HEK293 (cell line): ENCODE results near the gene FSD1.

Experiments used
- KLF16 ChIP-seq: fragments of 450-650 bp; formaldehyde crosslinking; IDR thresholded peaks from 2 replicates; pipeline ENCODE4 v1.5.1; 2017; ENCODE audit warnings: missing biosample characterization, missing genetic modification characterization
- KLF9 ChIP-seq: fragments of 450-650 bp; formaldehyde crosslinking; IDR thresholded peaks from 2 replicates; pipeline ENCODE4 v1.5.1; 2016; ENCODE audit warnings: missing biosample characterization, missing genetic modification characterization, low read depth
- YY1 ChIP-seq: fragments of 450-650 bp; formaldehyde crosslinking; IDR thresholded peaks from 2 replicates; pipeline ENCODE4 v1.5.1; 2018; ENCODE audit warnings: missing biosample characterization, missing genetic modification characterization
- ZNF274 ChIP-seq, 2 experiments: fragments of 200-500 bp in 1 of 2; fragments of 450-650 bp in 1 of 2; sonication (Bioruptor generic) in 1 of 2; formaldehyde crosslinking in 1 of 2; IDR thresholded peaks; 2 replicates each; pipeline versions ENCODE4 v1.5.1 to v1.6.1; 2014 to 2016; ENCODE audit warnings: borderline replicate concordance in 1 of 2, inconsistent platforms in 1 of 2, low read length in 1 of 2, missing biosample characterization in 1 of 2, missing genetic modification characterization in 1 of 2
- ZNF670 ChIP-seq: fragments of 450-650 bp; formaldehyde crosslinking; IDR thresholded peaks from 2 replicates; pipeline ENCODE4 v1.5.1; 2016; ENCODE audit warnings: missing biosample characterization, missing genetic modification characterization, low read depth
- ZNF768 ChIP-seq: fragments of 450-650 bp; formaldehyde crosslinking; IDR thresholded peaks from 2 replicates; pipeline ENCODE4 v1.5.1; 2018; ENCODE audit warnings: missing biosample characterization, mild to moderate bottlenecking, missing genetic modification characterization
- TF ChIP-seq, protein P1 (sequence below): fragments of 450-650 bp; formaldehyde crosslinking; IDR thresholded peaks from 2 replicates; pipeline ENCODE4 v1.5.1; 2016; ENCODE audit warnings: missing biosample characterization, missing genetic modification characterization

DNA sequence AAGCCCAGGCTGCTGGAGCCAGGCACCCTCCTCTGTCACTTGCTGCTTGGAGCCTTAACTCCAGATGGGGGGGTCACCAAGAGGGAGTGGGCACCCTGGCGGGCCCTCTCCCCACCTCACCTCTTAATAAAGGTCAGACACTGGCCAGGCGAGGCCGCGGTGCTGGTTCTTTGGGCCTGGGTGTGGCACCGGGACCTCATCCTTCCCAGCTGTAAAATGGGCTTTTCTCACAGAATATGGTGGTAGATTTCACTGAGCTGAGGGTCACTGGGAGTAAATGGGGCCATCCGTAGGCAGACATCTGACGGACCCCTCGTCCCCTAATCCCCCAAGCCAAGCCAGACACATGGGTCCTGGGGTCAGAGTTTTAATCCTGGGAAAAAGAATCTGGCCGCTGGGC, 19.3 kb downstream of the FSD1 start:
- TF ChIP-seq YY1 (tag by site-specific recombination) = no peak
- TF ChIP-seq, protein P1, sequence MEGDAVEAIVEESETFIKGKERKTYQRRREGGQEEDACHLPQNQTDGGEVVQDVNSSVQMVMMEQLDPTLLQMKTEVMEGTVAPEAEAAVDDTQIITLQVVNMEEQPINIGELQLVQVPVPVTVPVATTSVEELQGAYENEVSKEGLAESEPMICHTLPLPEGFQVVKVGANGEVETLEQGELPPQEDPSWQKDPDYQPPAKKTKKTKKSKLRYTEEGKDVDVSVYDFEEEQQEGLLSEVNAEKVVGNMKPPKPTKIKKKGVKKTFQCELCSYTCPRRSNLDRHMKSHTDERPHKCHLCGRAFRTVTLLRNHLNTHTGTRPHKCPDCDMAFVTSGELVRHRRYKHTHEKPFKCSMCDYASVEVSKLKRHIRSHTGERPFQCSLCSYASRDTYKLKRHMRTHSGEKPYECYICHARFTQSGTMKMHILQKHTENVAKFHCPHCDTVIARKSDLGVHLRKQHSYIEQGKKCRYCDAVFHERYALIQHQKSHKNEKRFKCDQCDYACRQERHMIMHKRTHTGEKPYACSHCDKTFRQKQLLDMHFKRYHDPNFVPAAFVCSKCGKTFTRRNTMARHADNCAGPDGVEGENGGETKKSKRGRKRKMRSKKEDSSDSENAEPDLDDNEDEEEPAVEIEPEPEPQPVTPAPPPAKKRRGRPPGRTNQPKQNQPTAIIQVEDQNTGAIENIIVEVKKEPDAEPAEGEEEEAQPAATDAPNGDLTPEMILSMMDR (tag by site-specific recombination) = no peak
- TF ChIP-seq ZNF274 (IDR thresholded peaks at IDR 0.05; ENCODE audit: low read length) = no peak
- no peak for TF ChIP-seq ZNF274 (tag by site-specific recombination; IDR thresholded peaks at IDR 0.05; ENCODE audit: borderline replicate concordance)
- TF ChIP-seq ZNF768 (tag by site-specific recombination) = no peak
- no peak for TF ChIP-seq KLF9 (tag by site-specific recombination)
- TF ChIP-seq KLF16 (tag by site-specific recombination) = no peak
- no peak for TF ChIP-seq ZNF670 (tag by site-specific recombination)
